SK-MEL-5 (cell line): ENCODE measurements around the gene MYB. TPM values are rescaled to one million over a fixed set of nuclear protein-coding genes. Genes with fewer than 3 reads are reported as not detected.

Experiments used
- DNase-seq: peaks from one replicate; pipeline ENCODE4 v3.0.0-alpha.2; 2016; ENCODE audit warnings: low read depth, low spot score
- in situ Hi-C: cut with HindIII; loops from 2 replicates; pipeline ENCODE4 v1.10.0; 2016; ENCODE audit warnings: low sequenced_read_pairs, high pct_unique_total_duplicates, low pct_unique_long_range_greater_than_20kb
- total RNA-seq: library from RNA; depleted of rRNA; stranded (reverse); fragments of >200 nt; shearing (Covaris generic); gene quantifications from 2 replicates; pipeline ENCODE4 v1.2.3, GENCODE V29; 2014

MYB gene
- total RNA-seq, 1 experiment from 2014 or later = 1.3 TPM

GRCh38 chr6:135209803-135210202 is 28.7 kb downstream of the MYB start:
- in situ Hi-C loops = no loop called here

GRCh38 chr6:135210632-135211305 is 29.7 kb downstream of the MYB start:
- in situ Hi-C loops = no loop called here
- no peak for DNase-seq

More at GRCh38 chr6:135209803-135210202, 28.7 kb downstream of the MYB start:
- DNase-seq = no peak

GRCh38 chr6:135211306-135211702 is 30.2 kb downstream of the MYB start:
- DNase-seq = no peak
- in situ Hi-C loops = no loop called here

GRCh38 chr6:135212020-135212806 is 31.1 kb downstream of the MYB start:
- in situ Hi-C loops = no loop called here
- DNase-seq = peak; percentile 55

- no peak for DNase-seq
- in situ Hi-C loops = no loop called here
These were observed 31.8 kb downstream of the MYB start for GRCh38 chr6:135212935-135213334.

GRCh38 chr6:135213616-135214015 is 32.5 kb downstream of the MYB start:
- in situ Hi-C loops = no loop called here
- no peak for DNase-seq

GRCh38 chr6:135215160-135215559 is 34.1 kb downstream of the MYB start:
- DNase-seq = no peak
- in situ Hi-C loops = no loop called here

- in situ Hi-C loops = no loop called here
These were observed 34.5 kb downstream of the MYB start for GRCh38 chr6:135215563-135215962.

GRCh38 chr6:135217663-135218062 is 36.6 kb downstream of the MYB start:
- in situ Hi-C loops = no loop called here
- no peak for DNase-seq

More at GRCh38 chr6:135215563-135215962, 34.5 kb downstream of the MYB start:
- DNase-seq = no peak

- DNase-seq = no peak
- in situ Hi-C loops = no loop called here
These were observed 38.2 kb downstream of the MYB start for GRCh38 chr6:135219346-135219745.

- no peak for DNase-seq
- in situ Hi-C loops = no loop called here
These were observed 39.9 kb downstream of the MYB start for GRCh38 chr6:135221042-135221441.

GRCh38 chr6:135221505-135221904 is 40.4 kb downstream of the MYB start:
- no peak for DNase-seq
- in situ Hi-C loops = no loop called here

GRCh38 chr6:135222623-135223022 is 41.5 kb downstream of the MYB start:
- in situ Hi-C loops = no loop called here
- no peak for DNase-seq

- no peak for DNase-seq
- in situ Hi-C loops = no loop called here
These were observed 43.0 kb downstream of the MYB start for GRCh38 chr6:135224037-135224647.

GRCh38 chr6:135225911-135226310 is 44.8 kb downstream of the MYB start:
- in situ Hi-C loops = no loop called here
- DNase-seq = no peak

GRCh38 chr6:135226537-135226936 is 45.4 kb downstream of the MYB start:
- in situ Hi-C loops = no loop called here
- DNase-seq = no peak

- no peak for DNase-seq
- in situ Hi-C loops = no loop called here
These were observed 46.2 kb downstream of the MYB start for GRCh38 chr6:135227349-135227748.

- in situ Hi-C loops = no loop called here
- no peak for DNase-seq
These were observed 46.6 kb downstream of the MYB start for GRCh38 chr6:135227758-135228157.

GRCh38 chr6:135228486-135228885 is 47.4 kb downstream of the MYB start:
- in situ Hi-C loops = no loop called here

More at GRCh38 chr6:135228486-135228885, 47.4 kb downstream of the MYB start:
- no peak for DNase-seq
